Esophagus squamous epithelium (tissue), 4 donors: Measurements from ENCODE around the gene GALNTL6.

ENCODE experiments used
- POLR2A ChIP-seq, 4 donors: fragments of 450-650 bp; IDR thresholded peaks; one replicate each; pipeline ENCODE4 v1.6.1; 2017; ENCODE audit warnings: antibody characterized with exemption in 4 of 4, mild to moderate bottlenecking in 4 of 4, moderate library complexity in 3 of 4
- TF ChIP-seq, protein P1 (sequence below), 6 experiments: fragments of 450-650 bp in 4 of 6; fragments of 200-600 bp in 2 of 6; sonication (generic) in 2 of 6; IDR thresholded peaks; one replicate each; pipeline ENCODE4 v1.5.1; 2016 to 2019; ENCODE audit warnings: antibody characterized with exemption in 6 of 6, mild to moderate bottlenecking in 4 of 6, moderate library complexity in 4 of 6

DNA sequence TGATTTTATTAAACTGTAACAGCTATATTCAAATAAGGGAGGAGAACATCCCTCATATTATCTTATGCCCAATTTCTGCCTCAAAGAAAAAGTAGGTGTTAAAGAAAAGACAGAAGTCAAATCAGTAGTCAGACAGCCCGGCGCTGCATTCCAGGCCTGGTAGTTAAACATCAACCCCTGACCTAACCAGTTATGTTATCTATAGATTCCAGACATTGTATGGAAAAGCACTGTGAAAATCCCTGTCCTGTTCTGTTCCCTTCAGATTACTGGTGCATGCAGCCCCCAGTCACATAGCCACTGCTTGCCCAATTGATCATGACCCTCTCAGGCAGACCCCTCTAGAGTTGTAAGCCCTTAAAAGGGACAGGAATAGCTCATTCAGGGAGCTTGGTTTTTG lies 1085.5 kb downstream of the GALNTL6 start:
- TF ChIP-seq, protein P1, sequence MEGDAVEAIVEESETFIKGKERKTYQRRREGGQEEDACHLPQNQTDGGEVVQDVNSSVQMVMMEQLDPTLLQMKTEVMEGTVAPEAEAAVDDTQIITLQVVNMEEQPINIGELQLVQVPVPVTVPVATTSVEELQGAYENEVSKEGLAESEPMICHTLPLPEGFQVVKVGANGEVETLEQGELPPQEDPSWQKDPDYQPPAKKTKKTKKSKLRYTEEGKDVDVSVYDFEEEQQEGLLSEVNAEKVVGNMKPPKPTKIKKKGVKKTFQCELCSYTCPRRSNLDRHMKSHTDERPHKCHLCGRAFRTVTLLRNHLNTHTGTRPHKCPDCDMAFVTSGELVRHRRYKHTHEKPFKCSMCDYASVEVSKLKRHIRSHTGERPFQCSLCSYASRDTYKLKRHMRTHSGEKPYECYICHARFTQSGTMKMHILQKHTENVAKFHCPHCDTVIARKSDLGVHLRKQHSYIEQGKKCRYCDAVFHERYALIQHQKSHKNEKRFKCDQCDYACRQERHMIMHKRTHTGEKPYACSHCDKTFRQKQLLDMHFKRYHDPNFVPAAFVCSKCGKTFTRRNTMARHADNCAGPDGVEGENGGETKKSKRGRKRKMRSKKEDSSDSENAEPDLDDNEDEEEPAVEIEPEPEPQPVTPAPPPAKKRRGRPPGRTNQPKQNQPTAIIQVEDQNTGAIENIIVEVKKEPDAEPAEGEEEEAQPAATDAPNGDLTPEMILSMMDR (IDR thresholded peaks at IDR 0.05): no peak
- TF ChIP-seq POLR2A (IDR thresholded peaks at IDR 0.05): no peak
